Measurements from ENCODE around the gene P2RY8.
"Not testable (repeated sequence)": the region's sequence is repeated elsewhere in the genome, so short reads cannot be mapped to it uniquely, and the experiment has no call there.

P2RY8 gene

DNA sequence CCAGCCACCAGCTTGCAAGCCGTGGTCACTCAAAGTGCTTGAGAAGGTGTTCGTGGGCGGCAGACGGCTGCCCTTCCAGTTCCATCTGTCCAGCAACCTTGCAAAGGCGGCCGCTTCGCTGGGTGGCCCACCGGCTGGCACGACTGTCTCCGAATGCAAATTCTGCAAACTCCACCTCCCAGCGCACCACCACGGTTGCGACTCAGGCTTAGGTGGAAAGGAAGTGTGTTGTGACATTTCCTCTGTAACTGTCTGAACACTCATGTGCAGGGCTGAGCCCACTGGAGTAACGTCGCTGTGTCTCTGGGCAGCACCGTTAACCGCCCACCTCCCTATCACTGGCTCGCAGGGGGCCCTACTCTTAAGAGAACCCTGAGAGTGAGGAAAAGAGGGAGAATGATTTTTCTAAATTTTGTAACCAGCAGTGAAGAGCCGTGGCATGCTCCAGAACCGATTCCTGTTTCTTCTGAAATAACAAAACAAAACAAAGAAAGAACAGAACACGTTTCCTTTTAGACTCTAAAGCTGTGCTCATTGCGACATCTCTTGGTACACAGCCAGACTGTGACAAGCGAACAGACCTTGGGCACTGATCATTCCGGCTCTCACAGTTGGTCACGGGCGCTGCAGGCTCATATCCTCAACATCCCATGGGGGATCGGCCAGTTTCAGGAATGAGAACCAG, at the start of gene P2RY8:
TSS of gene P2RY8 (minus strand) at position 155 of the 685 bp plus-strand sequence. CDS start 70,627 bp downstream, outside the sequence.
- peak; percentile 2 for DNase-seq

GRCh38 chrX:1584237-1585011, 47.4 kb upstream of the P2RY8 start:
- no peak for DNase-seq

DNA sequence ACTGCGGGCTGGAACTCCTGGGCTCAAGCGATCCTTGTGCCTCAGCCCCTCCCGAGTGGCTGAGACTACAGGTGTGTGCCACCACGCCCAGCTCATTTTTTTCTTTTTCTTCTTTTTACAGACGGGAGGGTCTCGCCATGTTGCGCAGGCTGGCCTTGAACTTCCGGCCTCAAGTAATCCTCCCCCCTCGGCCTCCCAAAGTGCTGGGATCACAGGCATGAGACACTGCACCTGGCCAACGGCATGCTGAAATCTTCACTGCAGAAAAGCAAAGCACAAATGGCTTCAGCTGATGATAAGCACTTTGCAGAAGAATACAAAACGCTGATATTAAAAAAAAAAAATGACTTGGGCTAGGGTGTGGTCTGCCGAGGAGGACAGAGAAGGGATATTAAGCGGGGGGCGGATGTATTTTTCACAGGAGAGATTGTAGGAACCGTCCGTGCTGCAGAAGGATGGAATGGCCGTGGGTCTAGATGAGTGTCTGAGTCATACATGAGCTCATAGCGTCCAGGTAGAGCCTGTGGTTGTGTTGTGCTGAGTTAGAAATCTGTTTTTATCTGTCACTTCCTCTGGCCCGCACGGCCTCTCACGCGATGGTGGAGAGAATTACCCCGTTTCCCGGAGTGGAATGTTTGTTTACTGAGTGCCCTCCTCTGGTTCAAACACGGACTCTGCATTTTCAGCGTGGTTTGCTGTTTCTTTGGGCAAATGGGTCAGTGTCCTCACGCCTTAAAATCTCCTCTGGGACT, 45.9 kb upstream of the P2RY8 start:
- DNase-seq = no peak

DNA sequence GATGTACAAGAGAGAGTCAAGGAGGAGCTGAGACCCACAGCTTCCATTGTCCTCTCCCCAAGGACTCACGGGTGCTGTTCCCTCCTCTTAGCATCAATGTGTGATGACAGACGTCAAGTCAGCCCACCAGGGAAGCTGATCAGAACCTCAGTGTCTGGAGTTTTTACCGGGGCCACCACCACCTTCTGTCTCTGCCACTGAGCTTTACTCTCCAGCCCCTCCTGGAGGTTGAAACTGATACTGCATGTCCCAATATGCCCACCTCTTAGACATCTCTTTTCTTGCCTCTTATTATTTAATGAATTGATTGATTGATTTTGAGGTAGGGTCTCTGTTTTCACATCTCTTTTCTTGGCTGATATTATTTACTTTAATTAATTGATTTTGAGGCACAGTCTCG, 44.1 kb upstream of the P2RY8 start:
- no peak for DNase-seq

DNA sequence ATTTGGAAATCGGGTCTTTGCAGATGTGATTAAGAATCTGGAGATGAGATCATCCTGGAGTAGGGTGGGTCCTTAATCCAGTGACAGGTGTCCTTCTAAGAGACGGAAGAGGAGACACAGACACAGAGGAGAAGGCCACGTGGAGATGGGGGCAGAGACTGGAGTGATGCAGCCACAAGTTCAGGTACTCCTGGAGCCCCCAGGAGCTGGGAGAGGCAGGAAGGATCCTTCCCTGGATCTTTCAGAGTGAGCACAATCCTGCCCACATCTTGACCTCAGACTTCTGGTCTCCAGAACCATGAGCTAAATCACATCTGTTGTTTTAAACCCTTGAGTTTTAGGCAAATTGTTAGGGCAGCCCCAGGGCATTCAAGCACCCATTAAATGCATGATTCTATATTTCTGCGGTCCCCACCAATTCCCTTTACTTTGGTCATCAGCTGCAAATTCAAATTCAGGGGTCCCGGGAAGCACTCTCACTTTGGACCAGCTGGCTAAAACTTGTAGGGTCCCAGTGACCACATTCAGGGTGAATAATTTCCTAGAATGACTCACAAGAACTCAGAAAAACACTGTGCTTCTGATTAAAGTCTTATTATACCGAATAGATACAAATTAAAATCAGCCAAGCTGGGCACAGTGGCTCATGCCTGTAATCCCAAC, 41.7 kb upstream of the P2RY8 start:
- no peak for DNase-seq

- no peak for DNase-seq
Observed at GRCh38 chrX:1577845-1578244, 40.9 kb upstream of the P2RY8 start.

DNA sequence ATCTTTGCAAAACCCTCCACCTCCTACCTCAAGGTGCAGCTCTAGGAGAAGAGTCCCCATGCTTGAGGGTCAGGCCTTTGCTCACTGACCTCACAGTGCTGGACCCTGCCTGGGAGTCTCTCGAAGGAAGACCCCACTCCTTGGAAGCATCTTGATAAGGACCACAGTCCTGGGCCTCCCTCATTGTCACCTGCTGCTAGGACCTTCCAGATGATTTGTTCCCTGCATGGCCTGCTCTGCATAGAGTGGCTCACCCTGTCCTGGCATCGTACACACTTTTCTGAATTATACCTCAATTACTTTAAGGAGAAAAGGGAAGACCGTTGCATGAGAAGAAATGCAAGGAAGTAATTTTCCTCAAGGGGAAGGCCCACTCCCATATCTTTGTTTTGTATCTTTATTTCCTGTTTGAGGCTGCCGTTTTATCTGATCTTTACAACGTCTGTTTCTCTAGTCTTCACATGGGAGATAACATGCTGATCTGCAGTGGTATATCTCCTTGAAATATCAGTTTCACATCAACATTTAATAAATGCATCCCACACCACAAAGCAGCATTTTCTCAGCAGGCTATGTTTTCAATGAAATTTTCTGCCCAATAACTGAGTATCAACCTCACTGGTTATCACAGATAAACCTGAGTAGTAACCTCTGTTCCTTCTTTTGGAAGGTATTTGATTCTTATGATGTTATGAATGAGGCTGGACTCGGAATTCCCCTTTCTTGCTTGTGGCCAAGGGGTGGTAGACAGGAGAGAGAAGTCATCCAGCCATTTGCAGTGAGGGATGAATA, 39.4 kb upstream of the P2RY8 start:
- no peak for DNase-seq

GRCh38 chrX:1574181-1574580, 37.2 kb upstream of the P2RY8 start:
- not testable (repeated sequence) for DNase-seq

DNA sequence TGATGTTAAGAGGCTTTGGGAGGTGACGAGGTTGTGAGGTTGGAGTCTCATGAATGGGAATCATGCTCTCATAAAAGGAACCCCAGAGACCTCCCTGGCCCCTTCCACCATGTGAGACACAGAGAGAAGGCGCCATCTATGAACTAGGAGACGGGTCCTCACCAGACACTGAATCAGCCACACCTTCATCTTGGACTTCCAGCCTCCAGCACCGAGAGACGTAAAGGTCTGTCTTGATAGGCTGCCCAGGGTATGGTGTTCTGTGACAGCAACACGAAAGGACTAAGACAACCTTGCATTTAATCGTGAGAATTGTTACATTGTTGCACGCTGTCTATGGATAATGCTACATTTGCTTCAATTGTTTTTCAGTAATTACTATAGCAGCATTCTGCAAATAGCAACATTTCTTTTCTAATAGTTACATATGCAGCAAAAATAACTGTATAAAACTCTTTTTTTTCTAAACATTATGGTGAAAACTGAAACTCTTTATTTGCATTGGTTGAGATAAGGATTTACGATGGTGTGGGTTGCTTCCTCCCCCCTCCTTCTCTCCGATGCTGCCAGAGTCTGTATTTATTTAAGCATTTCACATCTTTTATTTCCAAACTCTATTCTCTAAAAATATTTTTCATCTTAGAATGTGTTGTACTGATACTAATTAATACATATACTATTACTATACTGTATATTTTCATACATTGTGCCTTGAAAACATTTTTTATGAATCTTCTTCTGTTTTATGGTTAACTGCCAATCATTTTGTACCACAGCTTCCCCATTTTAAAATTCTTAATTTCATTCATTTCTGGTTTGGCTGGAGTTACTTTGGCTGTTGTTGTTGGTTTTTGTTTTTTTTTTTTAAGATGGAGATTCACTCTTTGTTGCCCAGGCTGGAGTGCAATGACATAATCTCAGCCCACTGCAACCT, 28.0 kb upstream of the P2RY8 start:
- DNase-seq = no peak

GRCh38 chrX:1564077-1564476, 27.1 kb upstream of the P2RY8 start:
- not testable (repeated sequence) for DNase-seq

DNA sequence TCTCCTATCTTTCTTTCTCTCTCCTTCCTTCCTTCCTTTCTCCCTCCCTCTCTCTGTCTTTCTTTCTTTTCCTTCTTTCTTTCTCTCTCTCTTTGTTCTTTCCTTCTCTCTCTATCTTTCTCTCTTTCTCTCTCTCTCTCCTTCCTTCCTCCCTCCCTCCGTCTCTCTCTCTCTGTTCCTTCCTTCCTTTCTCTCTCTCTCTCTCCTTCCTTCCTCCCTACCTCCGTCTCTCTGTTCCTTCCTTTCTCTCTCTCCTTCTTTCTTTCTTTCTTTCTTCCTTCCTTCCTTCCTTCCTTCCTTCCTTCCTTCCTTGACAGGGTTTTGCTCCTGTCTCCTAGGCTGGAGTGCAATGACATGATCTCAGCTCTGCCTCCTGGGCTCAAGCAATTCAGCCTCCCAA, 24.2 kb upstream of the P2RY8 start:
- no peak for DNase-seq

DNA sequence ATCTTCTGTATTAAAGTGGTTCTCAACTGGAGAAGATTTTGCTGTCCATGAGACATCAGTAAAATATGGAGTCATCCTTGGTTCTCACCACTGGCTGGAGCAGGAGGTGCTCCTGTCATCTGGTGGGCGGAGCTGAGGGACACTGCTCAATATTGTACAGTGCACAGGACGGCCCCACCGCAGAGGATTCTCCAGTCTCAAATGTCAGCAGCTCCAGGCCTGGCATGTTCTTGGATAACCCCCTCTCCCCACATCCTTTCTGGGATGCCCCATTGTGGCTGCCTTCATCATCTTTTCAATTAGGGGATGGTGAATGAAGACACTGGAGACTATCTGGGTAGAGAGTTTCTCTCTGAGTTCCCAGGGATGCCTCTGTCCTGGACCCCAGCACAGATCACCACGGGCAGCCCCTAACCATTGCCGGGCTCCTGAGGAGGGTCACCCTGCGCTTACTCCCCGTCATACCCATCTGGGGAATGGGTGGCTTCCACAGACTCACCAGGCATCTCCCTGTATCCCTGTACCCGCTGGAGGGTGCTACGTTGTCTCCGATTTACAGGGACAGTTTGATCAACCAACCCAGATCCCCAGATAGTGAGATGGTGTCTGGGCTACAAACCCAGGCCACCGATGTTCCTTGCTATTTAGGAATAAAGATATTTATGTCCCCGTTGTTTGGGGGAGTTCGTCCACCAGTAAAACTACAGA, 21.9 kb upstream of the P2RY8 start:
- no peak for DNase-seq

DNA sequence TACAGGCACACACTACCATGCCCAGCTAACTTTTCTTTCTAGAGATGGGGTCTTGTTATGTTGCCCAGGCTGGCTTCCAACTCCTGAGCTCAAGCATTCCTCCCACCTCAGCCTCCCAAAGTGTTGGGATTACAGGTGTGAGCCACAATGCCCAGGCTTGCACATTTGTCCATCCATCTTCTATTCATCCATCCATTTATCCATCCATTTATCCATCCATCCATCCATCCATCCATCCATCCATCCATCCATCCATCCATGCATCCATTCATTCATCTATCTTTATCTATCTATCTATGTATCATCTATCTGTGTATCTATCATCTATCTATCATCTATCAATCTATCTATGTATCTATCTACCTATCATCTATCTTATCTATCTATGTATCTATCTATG, 20.5 kb upstream of the P2RY8 start:
- DNase-seq = not testable (repeated sequence)

- DNase-seq = no peak
Observed at GRCh38 chrX:1555370-1555769, 18.4 kb upstream of the P2RY8 start.

GRCh38 chrX:1554469-1555210, 17.7 kb upstream of the P2RY8 start:
- no peak for DNase-seq

DNA sequence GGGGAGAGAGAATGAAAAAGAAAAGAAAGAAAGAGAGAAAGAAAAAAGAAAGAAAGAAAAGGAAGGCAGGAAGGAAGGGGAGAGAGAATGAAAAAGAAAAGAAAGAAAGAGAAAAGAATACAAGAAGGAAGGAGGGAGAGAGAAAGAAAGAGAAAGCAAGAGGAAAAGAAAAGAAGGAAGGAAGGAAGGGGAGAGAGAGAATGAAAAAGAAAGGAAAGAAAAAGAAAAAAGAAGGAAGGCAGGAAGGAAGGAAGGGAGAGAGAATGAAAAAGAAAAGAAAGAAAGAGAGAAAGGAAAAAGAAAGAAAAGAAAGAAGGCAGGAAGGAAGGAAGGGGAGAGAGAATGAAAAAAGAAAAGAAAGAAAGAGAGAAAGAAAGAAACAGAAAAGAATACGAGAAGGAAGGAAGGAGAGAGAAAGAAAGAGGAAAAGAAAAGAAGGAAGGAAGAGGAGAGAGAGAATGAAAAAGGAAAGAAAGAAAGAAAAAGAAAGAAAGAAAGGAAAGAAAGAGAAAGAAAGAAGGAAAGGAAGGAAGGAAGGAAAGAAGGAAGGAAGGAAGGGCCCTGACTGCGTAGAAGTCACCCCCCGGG, 15.1 kb upstream of the P2RY8 start:
- DNase-seq = no peak

GRCh38 chrX:1546691-1547251, 9.8 kb upstream of the P2RY8 start:
- DNase-seq = no peak

- DNase-seq = no peak
Observed at GRCh38 chrX:1545776-1546408, 8.9 kb upstream of the P2RY8 start.
